GM19395 (cell line): ENCODE results near the gene MRAS.
A peak's percentile ranks its signal among the peaks of the same experiment; 100 is the strongest.
"Not testable (repeated sequence)": the region's sequence is repeated elsewhere in the genome, so short reads cannot be mapped to it uniquely, and the experiment has no call there.

ENCODE experiments used
- ATAC-seq: cut with Tn5 transposase; IDR thresholded peaks from one replicate; pipeline ENCODE4 v1.9.1; 2021; ENCODE audit warnings: mild to moderate bottlenecking, moderate library complexity; ENCODE audit not compliant: unreplicated experiment

The MRAS gene

DNA sequence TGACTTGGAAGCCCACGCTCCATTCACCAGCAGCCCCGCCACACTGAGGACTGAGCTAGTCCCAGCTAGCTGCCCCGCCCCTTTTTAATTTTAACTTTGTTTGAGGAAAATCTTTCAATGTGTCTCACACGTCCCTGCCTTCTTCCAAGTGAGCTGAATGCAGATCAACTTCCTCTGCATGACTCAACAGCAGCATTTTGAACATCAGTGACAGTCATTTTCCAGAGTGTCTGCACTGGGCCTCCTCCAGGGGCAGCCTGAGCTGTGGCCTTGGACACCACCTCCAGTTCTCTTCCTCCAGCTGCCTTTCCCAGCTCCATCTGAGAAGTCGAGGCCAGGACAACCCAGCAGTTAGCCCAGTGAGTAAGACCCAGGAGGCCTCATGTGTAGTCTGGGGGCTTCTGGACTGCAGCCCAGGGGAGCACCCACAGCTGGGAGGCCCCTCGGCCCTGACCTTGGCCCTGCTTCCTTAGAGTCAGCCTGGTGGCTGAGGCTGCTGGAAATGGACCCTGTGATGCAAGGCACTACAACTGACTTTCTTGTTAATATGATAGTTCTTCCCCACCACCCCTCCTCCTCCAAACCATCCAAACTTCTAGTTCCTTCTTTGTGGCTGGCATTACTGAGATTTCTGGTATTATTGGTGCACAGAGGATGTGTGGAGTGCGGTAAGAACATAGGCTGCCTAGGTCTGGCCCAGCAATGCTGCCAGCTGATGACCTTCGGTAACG lies 64.6 kb downstream of the MRAS start:
- no peak for ATAC-seq

DNA sequence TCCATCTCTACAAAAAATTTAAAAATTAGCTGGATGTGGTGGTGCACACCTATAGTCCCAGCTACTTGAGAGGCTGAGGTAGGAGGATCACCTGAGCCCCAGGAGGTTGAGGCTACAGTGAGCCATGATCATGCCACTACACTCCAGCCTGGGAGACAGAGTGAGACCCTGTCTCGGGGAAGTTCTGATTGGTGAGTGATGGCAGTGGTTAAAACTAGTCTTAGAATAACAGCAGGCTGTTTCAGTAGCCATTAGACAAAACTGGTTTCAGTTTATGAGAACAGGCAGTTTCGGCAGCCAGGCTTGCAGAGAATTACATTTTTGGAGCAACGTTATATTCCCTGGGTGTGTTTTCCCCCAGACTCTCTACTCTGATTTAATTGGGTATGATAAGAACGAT lies 67.9 kb downstream of the MRAS start:
- not testable (repeated sequence) for ATAC-seq

DNA sequence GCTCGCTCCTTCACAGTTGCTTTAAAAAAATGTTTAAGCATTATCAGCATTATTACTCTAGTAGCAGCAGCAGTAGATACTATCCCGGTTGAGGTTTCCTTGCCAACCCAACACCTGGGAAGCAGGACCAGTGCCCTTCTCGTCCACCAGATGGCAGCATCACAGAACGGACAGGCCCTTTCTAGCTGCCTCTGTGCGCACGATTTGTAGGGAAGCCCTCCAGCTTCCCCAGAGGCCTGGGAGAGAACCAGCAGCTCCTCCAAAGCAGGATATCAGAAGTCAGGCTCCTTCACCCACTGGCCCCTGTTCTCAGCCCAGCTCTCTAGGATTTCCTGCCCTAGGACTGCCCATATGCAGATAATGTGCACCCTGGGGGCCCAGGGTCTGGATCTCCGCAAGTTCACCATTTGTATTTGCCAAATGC lies 69.2 kb downstream of the MRAS start:
- ATAC-seq = peak; percentile 89

DNA sequence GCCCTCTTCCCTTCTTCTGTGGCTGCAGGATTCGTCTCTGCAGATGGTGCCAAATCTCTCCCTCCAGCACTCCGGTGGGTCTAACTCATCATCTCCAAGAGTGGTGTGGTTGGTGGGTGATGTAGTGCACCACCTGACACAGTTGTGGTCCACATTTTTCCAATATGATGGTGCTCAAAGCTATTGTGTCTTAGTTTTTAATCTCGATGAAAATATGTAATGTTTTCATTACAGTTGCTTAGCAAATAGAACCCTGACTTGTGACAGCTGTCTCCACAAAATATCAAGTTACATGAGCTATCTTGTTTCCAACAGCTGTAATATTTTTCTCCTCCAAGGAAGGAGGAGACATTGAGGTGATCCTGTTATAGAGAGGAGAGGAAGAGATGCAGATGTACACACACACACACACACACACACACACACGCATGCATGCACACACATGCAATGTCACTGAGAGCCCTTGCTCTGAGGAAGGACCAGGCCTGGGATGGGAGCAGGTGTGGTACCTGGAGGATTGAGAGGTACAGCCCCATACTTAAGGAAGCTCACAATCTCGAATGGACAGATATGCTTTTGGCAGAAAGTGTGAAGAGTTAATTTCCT lies 70.3 kb downstream of the MRAS start:
- no peak for ATAC-seq

DNA sequence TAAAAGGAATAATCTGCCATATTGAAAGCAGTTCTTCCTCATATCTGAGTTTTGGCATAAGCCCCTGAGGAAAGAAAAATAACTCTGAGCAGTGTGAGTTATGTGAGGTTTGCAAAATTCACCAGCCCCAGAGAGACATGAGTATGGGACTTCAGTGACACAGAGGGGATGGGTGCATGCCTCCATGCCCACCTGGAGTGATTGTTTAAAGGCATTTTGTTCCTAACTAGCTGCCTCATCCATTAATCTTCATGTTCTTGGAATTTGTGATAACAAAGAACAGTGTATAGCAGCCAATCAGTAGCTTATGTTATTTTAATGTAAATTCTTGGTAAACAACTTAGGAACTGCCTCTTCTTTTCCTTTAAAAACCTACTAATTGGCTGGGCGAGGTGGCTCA lies 74.9 kb downstream of the MRAS start:
- ATAC-seq = no peak

DNA sequence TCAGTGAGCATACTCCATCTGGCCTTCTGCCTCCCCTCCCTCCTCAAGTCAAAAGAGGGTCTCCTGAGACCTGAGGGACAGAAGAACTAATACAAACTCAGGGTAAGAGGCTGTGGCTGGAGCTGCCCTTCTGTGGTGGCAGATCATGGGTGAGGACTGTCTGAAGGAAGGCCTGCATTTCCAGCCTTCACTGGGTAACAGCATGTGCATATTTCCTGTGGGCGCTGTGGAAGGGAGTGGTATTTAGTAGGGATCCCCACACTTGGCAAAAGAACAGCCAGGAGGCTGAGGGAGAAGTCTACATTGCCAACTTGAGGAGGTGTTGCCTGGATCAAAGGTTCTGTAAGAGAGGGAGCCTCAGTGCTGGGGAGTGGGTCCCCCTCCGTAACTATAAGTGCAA lies 75.9 kb downstream of the MRAS start:
- ATAC-seq = no peak

DNA sequence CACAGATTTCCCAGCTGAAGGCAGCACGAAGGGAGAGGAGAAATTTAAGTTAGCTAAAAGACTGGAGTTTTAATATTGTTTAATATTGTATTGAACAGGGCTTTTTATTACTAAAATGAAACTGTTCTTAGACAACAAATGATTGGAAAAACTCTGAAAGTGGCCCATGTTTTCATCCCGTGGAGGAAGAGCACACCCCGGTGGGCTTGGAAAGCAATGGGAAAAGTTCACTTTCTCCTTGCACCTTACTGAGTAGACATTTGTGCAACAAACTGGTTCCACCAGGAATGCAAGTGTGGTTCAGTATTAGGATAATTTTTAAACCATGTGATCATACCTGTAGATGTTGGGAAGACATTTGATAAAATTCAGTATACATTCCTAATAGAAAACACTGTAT lies 77.8 kb downstream of the MRAS start:
- no peak for ATAC-seq

DNA sequence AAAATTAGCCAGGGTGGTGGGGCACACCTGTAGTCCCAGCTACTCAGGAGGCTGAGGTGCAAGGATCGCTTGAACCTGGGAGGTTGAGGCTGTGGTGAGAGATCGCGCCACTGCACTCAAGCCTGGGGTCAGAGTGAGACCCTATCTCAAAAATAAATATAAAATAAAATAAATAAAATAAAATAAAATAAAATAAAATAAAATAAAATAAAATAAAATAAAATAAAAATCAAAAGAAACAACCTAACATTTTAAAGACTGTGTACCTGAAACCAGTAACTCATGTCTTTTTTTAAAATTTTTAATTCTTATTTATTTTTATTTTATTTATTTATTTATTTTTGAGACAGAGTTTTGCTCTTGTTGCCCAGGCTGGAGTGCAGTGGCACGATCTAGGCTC lies 78.4 kb downstream of the MRAS start:
- not testable (repeated sequence) for ATAC-seq

DNA sequence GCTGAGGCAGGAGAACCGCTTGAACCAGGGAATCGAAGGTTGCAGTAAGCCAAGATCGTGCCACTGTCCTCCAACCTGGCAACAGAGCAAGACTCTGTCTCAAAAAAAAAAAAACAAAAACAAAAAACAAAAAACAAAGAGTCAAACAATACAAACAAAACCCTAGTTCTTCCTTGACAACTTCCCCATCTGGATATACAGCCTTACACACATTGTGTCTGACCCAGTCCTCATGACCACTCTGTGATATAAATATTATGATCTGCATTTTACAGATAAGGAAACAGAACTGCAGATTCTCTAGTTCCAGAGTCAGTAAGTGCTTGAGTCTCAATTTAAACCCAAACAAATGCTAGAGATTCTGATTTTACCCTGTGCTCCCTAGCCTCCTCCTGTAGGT lies 81.3 kb downstream of the MRAS start:
- no peak for ATAC-seq

DNA sequence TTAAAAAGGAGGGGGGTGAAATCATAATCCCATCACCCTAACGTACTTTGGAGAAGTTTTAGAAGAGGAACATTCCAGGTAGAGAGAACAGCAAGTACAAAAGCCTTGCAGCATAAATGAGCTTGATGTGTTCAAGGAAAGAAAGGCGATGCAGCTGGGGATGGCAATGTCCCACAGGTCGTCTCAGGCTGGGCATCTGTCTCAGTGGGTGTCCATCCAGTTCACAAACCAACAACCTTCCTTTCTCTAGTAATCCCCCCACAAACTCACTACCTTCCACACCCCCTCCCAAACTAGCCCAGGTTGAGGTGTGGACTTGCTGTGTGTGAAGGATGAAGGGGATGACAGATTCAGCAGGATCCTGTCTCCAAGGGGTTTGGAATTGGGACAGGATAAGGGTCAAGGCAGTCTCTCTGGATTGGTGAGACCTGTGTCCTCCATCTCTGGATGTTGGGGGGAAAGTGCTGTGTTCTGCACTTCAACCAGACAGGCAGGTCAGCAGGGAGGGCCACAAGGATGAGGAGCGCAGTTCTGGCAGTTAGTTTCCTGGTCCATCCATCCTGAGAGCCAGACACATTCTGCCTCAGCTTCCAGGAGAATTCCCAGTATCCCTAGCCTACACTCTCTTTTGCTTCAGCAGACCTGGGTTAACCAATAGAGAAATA lies 84.3 kb downstream of the MRAS start:
- ATAC-seq = no peak

DNA sequence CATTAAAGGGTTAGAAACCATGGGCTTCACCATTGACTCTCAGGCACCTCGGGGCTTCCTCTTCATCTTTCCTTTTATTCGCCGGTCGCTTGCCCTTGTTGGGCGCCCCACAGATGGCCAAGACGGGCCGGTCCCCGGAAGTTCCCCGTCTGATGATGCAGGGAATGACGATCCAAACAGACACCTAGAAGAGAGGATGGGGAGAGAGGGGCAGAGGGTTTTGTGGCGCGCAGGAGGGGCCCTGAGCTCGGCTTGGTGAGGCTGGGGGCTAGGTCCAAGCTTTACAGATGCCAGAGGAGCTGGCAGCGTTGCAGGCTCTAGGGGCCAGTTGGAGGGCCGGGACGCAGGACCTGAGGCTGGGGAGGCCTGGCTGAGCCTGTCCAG lies 85.5 kb downstream of the MRAS start:
- ATAC-seq = no peak

DNA sequence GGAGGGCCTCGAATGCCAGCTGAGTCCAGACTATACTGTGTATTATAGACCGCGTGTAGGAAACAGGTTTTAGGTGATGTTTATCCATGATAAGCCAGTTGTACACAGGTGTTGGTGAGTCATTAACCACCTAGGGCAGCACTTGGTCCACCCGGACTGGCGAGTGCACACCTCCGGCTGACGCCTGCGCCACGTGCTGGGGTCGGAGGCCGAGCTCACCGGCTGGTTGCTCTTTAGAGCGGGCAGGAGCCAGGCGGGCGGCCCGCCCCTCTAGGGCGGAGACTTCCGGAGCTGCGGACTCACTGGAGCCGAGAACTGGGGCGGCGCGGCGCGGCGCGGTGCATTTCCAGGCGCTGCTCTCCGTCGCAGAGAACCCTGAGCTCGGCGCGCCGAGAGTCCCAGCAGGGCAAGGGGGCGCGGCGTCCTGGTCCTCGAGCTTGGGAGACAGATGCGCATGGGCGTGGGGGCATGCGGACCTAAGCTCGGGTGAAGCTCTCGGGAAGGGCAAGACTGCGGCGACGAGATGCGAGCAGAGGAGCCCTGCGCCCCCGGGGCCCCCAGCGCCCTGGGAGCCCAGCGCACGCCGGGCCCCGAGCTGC lies 86.0 kb downstream of the MRAS start, which contains the start of gene ESYT3:
TSS of gene ESYT3 (plus strand) at position 341 of the 599 bp plus-strand sequence. CDS start at position 524, 183 bp downstream.
- ATAC-seq = no peak

DNA sequence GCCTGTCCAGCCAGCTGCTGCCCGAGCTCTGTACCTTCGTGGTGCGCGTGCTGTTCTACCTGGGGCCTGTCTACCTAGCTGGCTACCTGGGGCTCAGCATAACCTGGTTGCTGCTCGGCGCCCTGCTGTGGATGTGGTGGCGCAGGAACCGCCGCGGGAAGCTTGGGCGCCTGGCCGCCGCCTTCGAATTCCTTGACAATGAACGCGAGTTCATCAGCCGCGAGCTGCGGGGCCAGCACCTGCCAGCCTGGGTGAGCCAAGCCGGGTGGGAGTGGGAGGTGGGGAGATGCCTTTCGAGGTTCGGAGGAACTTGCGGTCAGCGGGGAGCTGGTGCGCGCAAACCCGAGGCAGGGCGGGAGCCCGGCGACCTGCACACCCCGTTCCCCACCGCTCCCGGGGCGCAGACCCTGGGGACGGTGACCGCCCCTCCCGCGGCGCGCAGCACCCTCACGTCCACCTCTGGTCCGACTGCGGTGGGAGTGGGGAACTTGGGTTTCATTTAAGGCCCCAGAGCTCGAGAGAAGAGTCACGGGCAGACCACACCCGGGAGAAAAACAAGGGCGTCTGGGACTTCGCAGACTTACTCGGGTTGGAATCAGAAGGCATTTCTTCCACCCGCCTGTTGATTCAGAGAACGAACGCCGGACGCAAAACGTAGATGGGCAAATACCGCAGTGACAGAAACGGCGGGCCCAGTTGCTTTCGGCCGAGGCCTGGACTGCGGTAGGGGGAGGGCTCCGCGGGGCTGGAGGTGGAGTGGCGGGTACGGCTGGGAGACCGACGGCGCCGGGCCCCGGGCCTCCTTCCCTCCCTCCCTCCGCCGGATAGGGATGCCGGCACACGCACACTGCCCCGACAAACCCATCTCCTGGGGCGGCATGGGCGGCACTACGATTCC lies 86.7 kb downstream of the MRAS start:
- ATAC-seq = no peak

DNA sequence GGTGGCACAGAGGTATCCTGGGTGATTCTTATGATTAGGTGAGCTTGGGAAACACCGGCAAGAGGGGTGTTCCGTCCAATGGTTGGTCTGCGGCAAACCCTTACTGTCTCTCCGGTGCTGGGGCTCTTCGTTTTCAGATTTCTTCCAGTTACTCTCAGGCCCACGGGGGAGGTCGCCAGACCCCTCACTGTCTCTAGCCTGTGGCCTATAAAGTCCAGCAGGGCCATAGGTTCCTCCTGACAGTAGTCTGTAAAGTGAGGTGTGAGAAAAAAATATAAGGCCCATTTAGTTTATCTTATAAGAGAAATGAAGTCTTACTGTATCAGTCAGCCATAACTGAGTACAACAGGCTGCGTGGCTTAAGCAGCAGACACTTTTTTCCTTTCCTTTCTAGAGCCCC lies 87.5 kb downstream of the MRAS start:
- ATAC-seq = no peak

DNA sequence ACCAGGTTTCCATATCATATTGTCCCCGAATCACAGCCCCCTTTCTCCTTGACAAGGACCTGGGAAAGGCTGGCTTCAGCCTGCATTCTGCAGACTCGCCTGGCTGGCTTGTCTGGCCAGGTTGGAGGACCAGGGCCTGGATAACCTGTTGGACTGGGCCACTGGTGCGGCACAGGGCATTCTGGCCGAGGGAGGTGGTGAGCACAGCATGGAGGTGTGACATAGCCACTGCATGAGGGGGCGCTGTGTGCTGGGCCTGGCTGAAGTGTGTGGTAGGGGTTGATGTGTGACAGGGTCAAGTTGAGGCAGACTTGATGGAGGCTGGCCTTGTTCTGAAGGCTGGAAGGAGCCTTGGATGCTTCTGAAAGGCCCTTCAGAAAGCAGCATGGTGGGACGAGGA lies 88.9 kb downstream of the MRAS start:
- ATAC-seq = no peak

DNA sequence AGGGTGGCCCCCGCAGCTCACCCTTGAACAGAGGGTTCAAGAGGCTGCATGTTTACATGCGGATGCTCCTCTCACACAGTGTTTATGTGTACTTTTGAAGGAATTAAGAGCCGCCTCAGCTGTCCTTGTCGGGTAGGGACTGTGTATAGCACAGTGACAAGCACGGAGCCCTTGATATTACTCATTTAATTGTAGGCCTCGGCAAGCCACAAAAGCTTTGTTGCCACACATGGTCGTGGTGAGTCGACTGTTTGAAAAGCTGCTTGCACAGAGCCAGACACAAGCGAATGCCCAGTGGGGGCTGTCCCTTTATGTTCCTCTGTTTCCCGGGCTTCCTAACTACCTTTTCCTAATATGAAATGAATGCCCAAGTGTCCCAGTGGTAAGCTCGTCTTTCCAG lies 90.5 kb downstream of the MRAS start:
- ATAC-seq = no peak

DNA sequence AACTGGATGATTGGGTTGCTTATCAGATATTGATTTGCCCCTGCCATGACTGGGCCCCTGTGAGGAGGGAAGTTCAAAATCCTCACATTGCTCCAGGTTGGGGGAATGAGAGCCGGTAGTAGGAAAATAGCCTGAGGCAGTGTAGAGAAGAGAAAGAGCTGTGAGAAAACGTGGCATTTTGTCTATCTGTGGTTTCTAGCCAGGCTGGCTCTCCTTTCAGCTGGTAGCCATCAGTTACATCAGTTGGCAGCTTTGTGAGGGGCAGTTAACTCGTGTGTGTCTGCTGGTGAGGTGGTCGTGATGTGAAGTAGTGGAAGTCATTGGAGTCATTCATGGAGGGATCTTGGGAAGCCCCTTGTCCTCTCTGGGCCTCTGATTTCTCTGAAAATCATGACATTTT lies 91.3 kb downstream of the MRAS start:
- ATAC-seq = no peak

DNA sequence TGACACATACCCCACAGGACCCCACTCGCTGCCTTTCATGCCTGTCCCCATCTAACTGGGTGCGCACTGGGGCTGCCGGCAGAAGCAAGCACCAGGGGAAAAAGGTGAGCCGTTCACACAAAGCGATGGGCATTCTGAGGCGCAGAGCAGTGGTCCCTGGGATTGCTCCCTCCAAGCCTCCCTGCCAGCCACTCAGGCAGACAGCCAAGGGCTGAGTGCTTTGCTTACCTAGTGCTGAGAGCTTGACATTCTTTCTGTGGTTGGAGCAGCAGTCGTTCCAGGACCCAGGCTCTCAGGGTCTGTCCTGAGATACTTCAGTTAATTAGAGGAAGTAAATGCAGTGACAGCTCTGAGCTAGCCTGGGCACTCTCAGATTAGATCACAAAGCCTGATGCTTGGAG lies 91.7 kb downstream of the MRAS start:
- ATAC-seq = no peak

DNA sequence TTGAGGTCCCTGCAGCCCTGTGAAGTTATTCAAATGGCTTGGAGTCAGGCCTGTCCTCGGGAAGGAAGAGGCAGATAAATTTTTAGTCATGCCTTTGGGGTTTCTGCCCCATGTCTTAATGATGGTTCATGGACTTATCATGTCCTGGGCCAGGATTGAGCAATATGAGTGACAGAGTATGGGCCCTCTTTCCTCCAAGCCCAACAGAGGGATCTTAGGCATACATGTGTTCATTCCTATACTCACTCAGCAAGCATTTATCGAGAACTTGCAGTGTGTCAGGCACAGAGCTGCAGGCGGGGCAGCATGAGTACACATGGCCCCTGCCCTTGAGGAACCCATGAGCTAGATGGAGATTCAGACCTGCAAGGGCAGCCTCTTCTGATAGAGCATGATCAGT lies 92.2 kb downstream of the MRAS start:
- ATAC-seq = no peak

DNA sequence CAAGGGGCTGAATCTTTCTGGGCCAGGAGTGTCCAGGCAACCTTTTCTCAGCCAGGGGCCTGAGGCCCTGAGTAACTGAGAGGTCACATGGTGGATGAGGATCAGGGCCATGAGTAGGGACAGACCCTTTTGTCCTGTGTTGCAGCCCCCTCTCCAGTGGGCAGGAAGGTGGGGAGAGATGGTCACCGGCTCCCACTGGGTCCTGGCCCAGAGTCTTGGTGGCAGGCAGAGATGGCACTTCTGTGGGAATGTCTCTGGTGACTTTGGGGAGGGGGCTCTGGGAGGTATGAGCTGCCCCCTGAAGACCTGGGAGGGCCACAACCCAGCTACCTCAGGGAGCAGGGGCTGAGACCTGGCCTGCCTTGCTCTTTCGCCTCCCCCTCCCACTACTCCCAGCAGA lies 92.9 kb downstream of the MRAS start:
- ATAC-seq = no peak

DNA sequence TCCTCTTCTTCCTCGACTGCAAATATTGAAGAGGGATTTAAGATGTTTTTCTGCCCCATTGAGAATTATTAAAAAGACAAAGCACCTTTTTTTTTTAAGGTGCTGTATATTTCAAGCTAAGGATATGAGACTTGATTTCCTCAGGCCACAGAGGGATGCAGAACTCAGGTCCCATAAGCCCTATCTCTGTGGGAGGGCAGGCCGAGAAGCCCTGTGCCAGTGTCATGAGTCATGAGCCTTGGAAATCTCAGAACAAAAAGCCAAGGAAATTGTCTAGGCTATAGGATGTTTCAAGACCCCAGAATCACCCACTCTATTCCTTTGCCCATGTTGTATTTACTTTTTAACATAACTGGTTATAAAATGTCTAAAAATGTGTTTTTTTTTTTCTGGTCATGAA lies 93.4 kb downstream of the MRAS start:
- no peak for ATAC-seq
